ENCODE data around the gene NCK2.

Gene NCK2

DNA sequence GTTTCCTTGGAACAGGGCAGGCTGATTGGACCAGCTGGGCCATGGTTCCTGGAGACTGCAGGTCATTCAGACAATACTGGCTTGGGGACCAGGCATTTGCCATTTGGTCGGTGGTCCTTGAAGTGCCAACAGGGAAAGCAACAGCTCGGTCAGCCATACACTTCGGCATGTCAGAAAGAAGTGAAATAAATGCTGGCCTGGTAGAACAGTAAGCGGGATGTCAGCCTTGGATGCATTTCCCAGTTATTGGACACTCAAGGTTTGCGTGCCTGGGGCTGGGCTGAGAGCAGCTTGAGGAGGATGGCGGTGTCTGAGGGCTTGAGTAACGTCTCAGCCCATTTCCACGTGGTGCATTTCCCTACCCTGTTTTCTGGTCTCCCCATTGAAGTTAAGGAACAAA lies 75.4 kb downstream of the NCK2 start:
- no peak for DNase-seq

DNA sequence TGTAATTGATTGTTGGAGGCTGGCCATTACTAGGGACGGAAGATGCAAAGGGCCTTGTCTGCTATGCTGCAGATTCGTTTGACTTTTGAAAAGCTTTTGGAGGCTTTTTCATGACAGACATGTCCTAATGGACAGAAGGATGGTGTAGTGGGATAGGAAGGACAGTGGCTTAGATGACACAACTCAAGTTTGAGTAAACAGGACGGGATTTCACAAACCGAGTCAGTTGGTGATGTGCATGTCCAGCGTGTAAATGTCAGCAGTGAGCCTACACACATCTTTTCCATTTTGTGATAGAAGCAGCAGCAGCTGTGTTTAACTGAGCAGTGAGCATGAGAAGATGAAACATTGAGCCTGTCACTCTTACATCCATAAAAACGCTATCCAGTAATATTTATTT lies 76.0 kb downstream of the NCK2 start:
- no peak for DNase-seq

DNA sequence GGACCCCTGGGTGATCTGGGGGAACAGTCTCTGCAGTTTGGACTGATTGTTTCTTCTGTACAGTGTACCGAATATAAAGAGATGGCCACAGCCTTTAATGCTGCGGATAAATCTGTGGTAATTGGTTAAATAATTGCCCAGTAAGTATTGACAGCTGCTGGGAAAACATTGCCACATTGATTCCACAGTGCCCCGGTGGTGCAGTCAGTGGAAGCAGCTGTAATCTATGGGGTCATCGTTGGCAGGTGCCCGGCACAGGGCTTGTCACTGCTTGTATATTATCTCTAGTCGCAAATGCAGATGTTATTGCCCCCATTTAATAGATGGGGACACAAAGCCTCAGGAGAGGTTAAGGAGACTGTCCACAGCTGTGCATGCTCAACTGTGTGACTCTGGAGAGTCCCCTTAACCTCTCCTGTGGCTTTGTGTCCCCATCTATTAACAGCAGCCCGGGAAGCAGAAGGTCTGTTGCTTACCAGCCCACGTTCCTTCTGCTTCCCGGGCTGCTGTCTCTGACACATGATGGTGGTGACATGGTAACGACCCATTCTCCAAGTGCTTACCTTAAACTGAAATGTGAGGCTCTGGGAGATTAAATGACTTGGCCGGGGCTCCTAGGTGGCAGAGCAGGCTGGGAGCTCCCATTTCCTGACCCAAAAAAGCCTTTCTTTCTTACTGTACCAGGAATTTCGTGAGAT lies 76.9 kb downstream of the NCK2 start:
- DNase-seq, result no peak

DNA sequence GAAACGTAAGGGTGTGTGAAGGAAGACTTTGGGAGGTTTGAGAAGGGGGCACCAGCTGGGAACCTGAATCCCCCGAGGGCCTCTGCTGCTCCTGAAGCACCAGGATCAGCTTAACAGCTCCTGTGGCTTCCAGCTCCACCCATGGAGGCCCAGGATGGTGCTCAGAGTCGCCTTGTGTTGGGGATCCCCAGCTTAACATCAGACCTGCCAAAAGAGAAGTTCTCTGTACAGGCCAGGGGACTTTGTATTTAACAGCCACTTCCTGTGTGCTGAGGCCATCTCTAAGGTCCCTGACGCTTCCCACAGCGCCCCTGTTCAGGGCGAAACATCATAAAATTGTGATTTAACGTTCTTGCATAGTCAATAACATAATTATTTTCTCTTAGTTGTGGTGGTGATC lies 77.5 kb downstream of the NCK2 start:
- no peak for DNase-seq

GRCh38 chr2:105824446-105824845 lies 79.7 kb downstream of the NCK2 start:
- no peak for DNase-seq

- DNase-seq, result no peak
Observed at GRCh38 chr2:105827351-105828096, 82.8 kb downstream of the NCK2 start.

GRCh38 chr2:105828558-105828957 lies 83.8 kb downstream of the NCK2 start:
- no peak for DNase-seq

- no peak for DNase-seq
Observed at GRCh38 chr2:105834931-105835330, 90.2 kb downstream of the NCK2 start.

GRCh38 chr2:105836341-105836740 lies 91.6 kb downstream of the NCK2 start:
- no peak for DNase-seq

GRCh38 chr2:105836840-105837692 lies 92.4 kb downstream of the NCK2 start:
- no peak for DNase-seq

DNA sequence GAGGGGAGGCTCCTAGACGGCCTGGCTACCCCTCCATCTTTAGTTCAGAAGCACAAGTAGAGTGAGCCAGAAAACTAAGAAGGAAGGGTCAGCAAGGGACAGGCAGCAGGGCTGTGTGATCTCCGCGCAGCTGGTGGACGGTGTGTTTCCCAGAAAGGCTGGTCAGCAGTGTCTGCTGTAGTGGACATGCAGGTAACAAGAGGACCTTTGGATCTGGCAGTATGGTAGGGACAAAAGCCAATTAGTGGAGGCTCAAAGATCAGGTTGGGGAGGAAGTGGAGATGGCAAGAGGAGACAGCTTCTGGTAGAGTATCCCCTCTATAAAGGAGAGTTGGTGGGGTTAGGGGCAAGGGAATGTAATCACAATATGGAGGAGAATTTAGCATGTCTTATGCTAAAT lies 95.1 kb downstream of the NCK2 start:
- DNase-seq, result no peak

- no peak for DNase-seq
Observed at GRCh38 chr2:105840933-105841332, 96.2 kb downstream of the NCK2 start.

GRCh38 chr2:105841551-105841950 lies 96.8 kb downstream of the NCK2 start:
- no peak for DNase-seq

GRCh38 chr2:105842555-105842954 lies 97.8 kb downstream of the NCK2 start:
- DNase-seq, result no peak

DNA sequence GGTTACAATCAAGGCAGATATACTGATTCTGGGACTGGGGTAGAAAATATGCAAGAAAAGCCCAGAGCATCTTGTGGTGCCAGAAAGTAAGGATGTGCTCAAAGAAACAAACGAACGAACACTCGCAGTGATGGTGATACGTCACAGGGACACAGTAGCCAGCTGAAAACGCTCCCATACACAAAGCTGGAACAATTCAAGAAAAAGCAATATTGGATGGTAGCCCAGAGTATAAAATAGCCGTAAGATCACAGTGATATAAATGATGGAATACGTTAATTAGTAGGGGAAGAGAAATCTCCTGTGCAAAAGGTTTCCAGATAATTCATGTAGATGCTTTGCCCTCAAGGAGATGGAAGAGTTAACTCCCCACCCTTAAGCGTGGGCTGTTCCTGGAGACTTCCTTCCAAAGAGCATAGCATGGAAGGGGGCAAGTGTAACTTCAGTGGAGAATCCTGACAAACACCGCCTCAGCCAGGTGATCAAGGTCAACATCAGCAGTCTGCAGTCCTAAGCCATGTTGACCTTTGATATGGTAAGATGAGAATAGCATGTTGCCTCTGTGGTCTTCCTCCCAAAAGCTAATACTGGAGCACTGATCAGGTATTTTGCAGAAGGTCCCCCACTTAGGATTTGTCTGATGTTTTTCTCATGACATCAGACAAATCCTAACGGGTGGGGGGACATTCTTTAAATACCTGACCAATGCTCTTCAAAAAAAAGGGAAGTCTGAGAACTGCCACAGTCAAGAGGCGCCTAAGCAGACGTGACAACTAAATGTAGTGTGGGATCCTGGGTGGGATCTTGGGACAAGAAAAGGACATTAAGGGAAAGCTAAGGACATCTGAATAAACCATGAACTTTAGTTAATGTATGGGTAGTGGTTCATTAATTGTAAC lies 99.0 kb downstream of the NCK2 start:
- DNase-seq, result no peak

GRCh38 chr2:105845976-105846375 lies 101.3 kb downstream of the NCK2 start:
- DNase-seq, result no peak

- DNase-seq, result no peak
Observed at GRCh38 chr2:105847056-105847455, 102.3 kb downstream of the NCK2 start.

GRCh38 chr2:105848367-105848766 lies 103.7 kb downstream of the NCK2 start:
- DNase-seq, result no peak

DNA sequence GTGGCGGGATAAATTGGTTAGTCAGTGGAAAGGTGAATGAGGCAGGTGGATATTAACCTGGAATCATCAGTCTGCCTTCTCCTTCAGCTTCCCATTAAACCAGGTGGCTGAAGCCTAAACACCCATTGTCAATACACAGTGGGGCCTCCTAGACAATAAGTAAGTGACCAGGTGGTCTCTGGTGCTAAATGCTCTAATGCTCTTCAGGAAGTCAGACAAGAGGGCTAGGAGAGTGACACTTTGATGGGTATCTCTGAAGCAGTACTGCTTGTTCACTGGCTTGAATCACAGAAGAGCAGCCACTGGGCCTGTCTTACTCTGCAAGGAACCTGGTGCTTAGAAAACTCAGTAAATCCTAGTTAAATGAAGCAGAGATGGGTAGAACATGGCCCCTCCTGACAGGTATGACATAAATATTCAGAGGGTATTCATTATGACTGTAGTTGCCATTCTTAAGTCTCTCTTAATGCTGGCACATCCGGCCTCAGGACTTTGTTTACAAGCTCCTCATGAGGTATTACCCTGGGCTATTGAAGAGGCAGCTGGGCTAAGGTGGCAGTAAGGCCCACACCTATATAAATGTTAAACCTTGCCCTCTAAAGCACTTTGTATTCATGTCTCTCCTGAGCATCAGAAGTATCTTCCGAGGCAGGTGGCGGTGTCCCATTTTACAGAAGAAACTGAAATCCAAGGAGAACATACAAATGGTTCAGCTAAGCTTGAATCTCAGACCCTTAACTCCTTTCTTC lies 104.9 kb downstream of the NCK2 start:
- no peak for DNase-seq

- DNase-seq, result no peak
Observed at GRCh38 chr2:105852066-105852465, 107.4 kb downstream of the NCK2 start.

GRCh38 chr2:105853354-105854088 lies 108.8 kb downstream of the NCK2 start:
- no peak for DNase-seq

Measured in NCI-H187 treated with DMSO at 0.1 percent for 48 hours (cell line).